GM23248 (cell line): ENCODE measurements around the gene DSN1.

Experiments
- EZH2 ChIP-seq: fragments of 200-600 bp; sonication (generic); IDR thresholded peaks from 2 replicates; pipeline ENCODE4 v1.6.1; 2018; ENCODE audit warnings: antibody characterized with exemption, mild to moderate bottlenecking; ENCODE audit not compliant: insufficient read depth, poor library complexity, severe bottlenecking
- EZH2phosphoT487 ChIP-seq: fragments of 200-600 bp; sonication (generic); IDR thresholded peaks from 2 replicates; pipeline ENCODE4 v1.6.1; 2018; ENCODE audit warnings: antibody characterized with exemption, moderate library complexity, mild to moderate bottlenecking, low read depth; ENCODE audit not compliant: insufficient read depth

DNA sequence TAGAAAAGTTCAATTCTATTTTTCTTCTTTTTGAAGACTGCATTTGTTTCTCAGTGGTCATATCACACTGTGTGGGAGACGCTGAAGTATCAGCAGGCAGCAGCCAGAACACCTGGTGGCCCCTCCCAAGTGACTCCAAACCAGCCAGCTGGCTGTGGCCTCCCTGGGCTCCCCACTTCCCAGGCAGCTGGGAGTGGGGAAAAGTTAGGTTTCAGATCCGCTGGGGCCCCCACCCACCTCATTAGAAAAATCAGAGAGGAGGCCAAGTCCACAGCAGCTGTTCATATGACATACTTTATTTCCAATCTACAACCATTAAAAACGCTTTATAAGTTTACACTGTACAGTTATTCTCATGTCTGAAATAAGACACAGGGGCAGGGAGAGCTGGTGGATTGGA, 3.6 kb upstream of the DSN1 start:
- no peak for TF ChIP-seq EZH2phosphoT487
- TF ChIP-seq EZH2: no peak
